ENCODE results near the gene VPS4B. TPM values are rescaled to one million over a fixed set of nuclear protein-coding genes. Genes with fewer than 3 reads are reported as not detected.
A peak's percentile ranks its signal among the peaks of the same experiment; 100 is the strongest.

VPS4B gene
- total RNA-seq, 2 donors from 2014 or later: 66.7 to 86.5 TPM

DNA sequence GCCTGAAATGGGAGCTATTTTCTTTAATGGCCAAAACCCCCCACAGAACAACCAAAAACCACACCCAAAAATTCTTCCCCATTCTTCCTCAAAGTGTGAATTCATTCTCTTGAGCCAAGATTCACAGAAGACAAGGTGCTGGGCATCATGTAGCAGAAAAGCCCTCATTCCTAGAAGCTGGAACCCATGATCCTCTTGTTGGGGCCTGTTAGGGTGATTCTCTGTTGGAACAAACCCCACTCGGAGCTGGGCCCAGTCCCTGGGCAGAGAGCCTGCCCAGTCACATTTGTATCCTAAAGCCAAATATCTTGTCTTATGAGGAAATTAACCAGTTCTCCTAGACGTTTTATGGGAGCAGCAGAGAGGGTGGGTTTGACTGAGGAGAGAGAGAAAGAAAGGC is 22.8 kb upstream of the VPS4B start:
- Mint-ChIP-seq H3K27me3 (peaks cover 0 to 3% of the 10 kb centered on the region in 2 donors), H3K4me3 (no peak overlapping the region)

DNA sequence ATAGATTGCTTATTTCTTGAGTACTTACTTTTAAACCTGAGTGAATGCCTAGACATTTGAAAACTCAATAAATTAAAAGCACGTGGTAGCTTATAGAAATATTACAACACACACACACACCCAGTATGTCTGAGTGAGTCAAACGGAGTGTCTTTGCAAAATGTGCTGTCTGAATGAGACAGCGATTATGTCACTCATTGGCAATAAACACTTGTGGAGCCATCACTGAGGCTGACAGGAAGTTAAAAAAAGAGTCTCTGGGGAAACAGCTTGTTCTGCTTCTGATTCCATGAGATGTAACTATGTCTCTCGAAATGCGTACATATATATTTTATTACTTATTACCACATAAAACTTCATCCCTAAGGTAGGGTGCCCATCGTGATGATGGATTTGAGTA is 22.3 kb upstream of the VPS4B start:
- H3K27me3 Mint-ChIP-seq: peaks cover 0 to 3% of the 10 kb centered on the region in 2 donors
- H3K4me1 Mint-ChIP-seq (ENCODE audit: low read depth in 2 of 2): no peaks in the 10 kb centered on the region
- DNase-seq (ENCODE audit: low spot score) (no peak), ATAC-seq (peak; percentile 53 to 56)
- H3K36me3 Mint-ChIP-seq: no peaks in the 10 kb centered on the region
- H3K9me3 Mint-ChIP-seq: no peaks in the 10 kb centered on the region
- no peak overlapping the region for H3K27ac Mint-ChIP-seq
- H3K4me3 Mint-ChIP-seq: no peak overlapping the region

More for the DNA sequence above, 22.8 kb upstream of the VPS4B start:
- Mint-ChIP-seq H3K9me3 (no peaks in the 10 kb centered on the region), H3K4me1 (ENCODE audit: low read depth in 2 of 2) (no peaks in the 10 kb centered on the region), H3K36me3 (no peaks in the 10 kb centered on the region), H3K27ac (no peak overlapping the region)
- ATAC-seq: no peak
- DNase-seq (ENCODE audit: low spot score): no peak

GRCh38 chr18:63443829-63444228 is 21.6 kb upstream of the VPS4B start:
- H3K4me1 Mint-ChIP-seq (ENCODE audit: low read depth in 2 of 2): peaks cover 0 to 4% of the 10 kb centered on the region in 2 donors
- DNase-seq (ENCODE audit: low spot score) (no peak), ATAC-seq (no peak)
- H3K36me3 Mint-ChIP-seq: no peaks in the 10 kb centered on the region
- H3K27me3 Mint-ChIP-seq: peaks cover 0 to 3% of the 10 kb centered on the region in 2 donors
- H3K4me3 Mint-ChIP-seq: no peak overlapping the region
- H3K27ac Mint-ChIP-seq: peak overlapping the region in 1 of 2 donors; percentile 45
- H3K9me3 Mint-ChIP-seq: no peaks in the 10 kb centered on the region

DNA sequence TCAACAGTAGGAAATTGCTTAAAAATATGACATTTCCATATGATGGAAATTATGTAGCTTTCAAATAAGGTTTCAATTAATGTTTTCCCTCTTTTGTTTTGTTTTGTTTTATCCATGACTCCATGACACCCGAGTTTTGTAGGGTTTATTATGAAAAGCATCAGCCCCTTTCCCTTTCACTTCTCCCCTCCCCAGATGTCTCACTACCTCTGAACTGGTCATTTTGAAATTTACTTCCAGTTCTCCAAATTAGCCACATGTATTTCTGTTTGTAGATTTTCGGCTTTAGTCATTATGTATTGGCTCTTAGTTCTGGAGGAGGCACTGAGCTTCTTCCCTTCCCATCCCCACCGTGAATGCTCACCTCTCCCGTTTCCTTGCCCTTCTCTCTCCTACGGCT is 18.6 kb upstream of the VPS4B start:
- H3K36me3 Mint-ChIP-seq: no peaks in the 10 kb centered on the region
- H3K27me3 Mint-ChIP-seq: peaks cover 6 to 7% of the 10 kb centered on the region in 2 donors
- H3K9me3 Mint-ChIP-seq: no peaks in the 10 kb centered on the region
- H3K27ac Mint-ChIP-seq: no peak overlapping the region
- DNase-seq (ENCODE audit: low spot score): no peak
- no peak for ATAC-seq
- no peak overlapping the region for H3K4me3 Mint-ChIP-seq
- H3K4me1 Mint-ChIP-seq (ENCODE audit: low read depth in 2 of 2): peaks cover 0 to 4% of the 10 kb centered on the region in 2 donors

DNA sequence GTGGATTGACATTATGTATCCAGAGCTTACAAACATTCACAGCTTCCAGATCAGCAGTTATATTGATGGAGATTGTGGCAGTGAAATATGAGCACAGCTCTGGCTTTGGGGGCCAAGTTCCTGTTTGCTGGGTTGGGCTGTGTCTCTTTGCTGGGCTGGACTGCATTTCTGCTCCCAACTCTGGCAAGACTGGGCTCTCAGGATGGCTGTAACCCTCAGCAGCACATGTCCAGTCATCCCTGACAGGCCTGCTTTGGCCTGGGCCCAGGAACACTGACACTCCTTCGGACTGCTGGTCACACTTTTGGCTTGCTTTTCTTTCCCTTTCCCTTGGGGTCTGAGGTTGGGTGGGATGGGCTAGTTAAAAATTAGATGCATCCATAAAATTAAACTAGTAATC is 17.9 kb upstream of the VPS4B start:
- Mint-ChIP-seq H3K27ac (no peak overlapping the region), H3K4me3 (no peak overlapping the region), H3K36me3 (no peaks in the 10 kb centered on the region), H3K4me1 (ENCODE audit: low read depth in 2 of 2) (peaks cover 0 to 4% of the 10 kb centered on the region in 2 donors), H3K27me3 (peaks cover 6 to 7% of the 10 kb centered on the region in 2 donors), H3K9me3 (no peaks in the 10 kb centered on the region)
- no peak for ATAC-seq
- no peak for DNase-seq (ENCODE audit: low spot score)

GRCh38 chr18:63439334-63439733 is 17.1 kb upstream of the VPS4B start:
- DNase-seq (ENCODE audit: low spot score) (no peak), ATAC-seq (no peak)
- Mint-ChIP-seq H3K4me3 (no peak overlapping the region), H3K36me3 (no peaks in the 10 kb centered on the region), H3K4me1 (ENCODE audit: low read depth in 2 of 2) (peaks cover 0 to 4% of the 10 kb centered on the region in 2 donors), H3K27ac (no peak overlapping the region), H3K27me3 (peaks cover 6 to 7% of the 10 kb centered on the region in 2 donors), H3K9me3 (no peaks in the 10 kb centered on the region)

DNA sequence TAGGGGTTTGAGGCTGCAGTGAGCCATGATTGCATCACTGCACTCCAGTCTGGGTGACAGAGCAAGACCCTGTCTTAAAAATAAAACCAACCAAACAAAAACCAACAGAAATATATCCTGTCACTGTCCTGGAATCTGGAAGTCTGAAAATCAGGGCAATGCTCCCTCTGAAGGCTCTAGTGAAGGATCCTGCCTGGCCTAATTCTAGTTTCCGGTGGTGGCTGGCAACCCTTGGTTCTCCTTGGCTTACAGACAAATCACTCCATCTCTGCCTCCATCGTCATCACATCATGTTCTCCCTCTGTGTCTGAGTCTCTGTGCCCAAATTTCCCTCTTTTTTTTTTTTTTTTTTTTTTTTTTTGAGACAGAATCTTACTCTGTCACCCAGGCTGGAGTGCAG is 15.9 kb upstream of the VPS4B start:
- H3K27me3 Mint-ChIP-seq: peaks cover 7 to 13% of the 10 kb centered on the region in 2 donors
- no peaks in the 10 kb centered on the region for H3K9me3 Mint-ChIP-seq
- DNase-seq (ENCODE audit: low spot score): no peak
- H3K36me3 Mint-ChIP-seq: no peaks in the 10 kb centered on the region
- no peak overlapping the region for H3K4me3 Mint-ChIP-seq
- peaks cover 0 to 4% of the 10 kb centered on the region in 2 donors for H3K4me1 Mint-ChIP-seq (ENCODE audit: low read depth in 2 of 2)
- no peak overlapping the region for H3K27ac Mint-ChIP-seq
- ATAC-seq: no peak

DNA sequence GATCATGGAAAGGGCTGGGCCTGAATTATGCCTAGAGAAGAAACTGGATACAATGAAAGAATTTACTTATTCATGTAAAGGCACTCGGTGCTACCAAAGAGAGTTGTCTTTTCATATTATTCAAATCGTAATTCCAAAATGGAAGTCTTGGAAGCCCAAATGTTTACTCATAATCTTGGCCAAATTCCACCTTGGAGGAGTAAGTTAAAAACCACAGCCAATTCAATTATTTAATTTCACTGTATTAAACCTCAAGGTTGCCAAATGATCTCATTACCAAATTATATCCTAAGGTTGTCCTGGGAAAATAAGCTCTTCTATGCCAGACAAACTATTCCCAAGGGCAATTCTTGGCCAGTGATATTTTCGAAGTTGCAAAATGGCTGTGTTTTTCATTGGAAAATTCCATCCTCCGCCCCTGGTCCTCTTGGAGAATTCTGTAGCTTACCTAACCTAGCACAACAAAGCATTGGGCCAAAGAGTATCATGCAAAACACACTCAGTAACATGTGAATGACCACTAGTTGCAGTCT is 11.1 kb upstream of the VPS4B start:
- Mint-ChIP-seq H3K27ac (no peak overlapping the region), H3K4me3 (no peak overlapping the region), H3K9me3 (no peaks in the 10 kb centered on the region), H3K27me3 (peaks cover 18 to 45% of the 10 kb centered on the region in 2 donors), H3K4me1 (ENCODE audit: low read depth in 2 of 2) (no peaks in the 10 kb centered on the region), H3K36me3 (no peaks in the 10 kb centered on the region)
- ATAC-seq (no peak), DNase-seq (ENCODE audit: low spot score) (no peak)

GRCh38 chr18:63431180-63431579 is 8.9 kb upstream of the VPS4B start:
- ATAC-seq (no peak), DNase-seq (ENCODE audit: low spot score) (no peak)
- Mint-ChIP-seq H3K9me3 (no peaks in the 10 kb centered on the region), H3K4me1 (ENCODE audit: low read depth in 2 of 2) (no peaks in the 10 kb centered on the region), H3K27ac (no peak overlapping the region), H3K4me3 (no peak overlapping the region), H3K27me3 (peaks cover 18 to 41% of the 10 kb centered on the region in 2 donors), H3K36me3 (no peaks in the 10 kb centered on the region)

- H3K36me3 Mint-ChIP-seq: no peaks in the 10 kb centered on the region
- H3K27me3 Mint-ChIP-seq: peaks cover 20 to 39% of the 10 kb centered on the region in 2 donors
- no peak overlapping the region for H3K27ac Mint-ChIP-seq
- H3K4me1 Mint-ChIP-seq (ENCODE audit: low read depth in 2 of 2): no peaks in the 10 kb centered on the region
- no peak for DNase-seq (ENCODE audit: low spot score)
- H3K9me3 Mint-ChIP-seq: no peaks in the 10 kb centered on the region
- no peak overlapping the region for H3K4me3 Mint-ChIP-seq
- no peak for ATAC-seq
These were observed 8.2 kb upstream of the VPS4B start for GRCh38 chr18:63430526-63430925.

DNA sequence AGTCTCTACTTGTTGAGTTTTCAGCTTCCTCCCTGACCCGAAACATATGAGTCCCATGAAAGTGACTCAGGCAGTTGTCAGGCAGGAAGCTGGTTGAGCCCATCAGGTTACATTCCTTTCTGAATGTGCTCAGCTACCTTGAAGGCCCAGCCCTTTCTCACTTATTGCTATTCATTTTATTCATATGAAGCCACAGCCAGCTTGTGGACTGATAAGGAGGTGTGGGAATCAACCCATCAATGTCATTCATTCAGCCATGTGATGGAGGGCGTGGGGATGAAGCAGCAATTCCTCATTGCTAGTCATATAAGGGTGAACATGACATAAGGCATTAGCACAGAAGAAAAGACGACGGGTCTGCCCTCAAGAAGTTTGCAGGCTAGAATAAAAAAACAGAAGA is 5.3 kb upstream of the VPS4B start:
- no peak overlapping the region for H3K27ac Mint-ChIP-seq
- peaks cover 3% of the 10 kb centered on the region for H3K9me3 Mint-ChIP-seq
- ATAC-seq (no peak), DNase-seq (ENCODE audit: low spot score) (no peak)
- peaks cover 12 to 15% of the 10 kb centered on the region in 2 donors for H3K4me1 Mint-ChIP-seq (ENCODE audit: low read depth in 2 of 2)
- peaks cover 17 to 27% of the 10 kb centered on the region in 2 donors for H3K27me3 Mint-ChIP-seq
- H3K36me3 Mint-ChIP-seq: no peaks in the 10 kb centered on the region
- H3K4me3 Mint-ChIP-seq: no peak overlapping the region

GRCh38 chr18:63422864-63423304 is 608 bp upstream of the VPS4B start:
- peaks cover 16 to 29% of the 10 kb centered on the region in 2 donors for H3K4me1 Mint-ChIP-seq (ENCODE audit: low read depth in 2 of 2)
- H3K27ac Mint-ChIP-seq: peak overlapping the region; percentile 88 to 95
- H3K9me3 Mint-ChIP-seq: peaks cover 3% of the 10 kb centered on the region
- H3K27me3 Mint-ChIP-seq: peaks cover 0 to 6% of the 10 kb centered on the region in 2 donors
- DNase-seq (ENCODE audit: low spot score) (no peak), ATAC-seq (peak; percentile 57 to 62)
- no peaks in the 10 kb centered on the region for H3K36me3 Mint-ChIP-seq
- H3K4me3 Mint-ChIP-seq: peak overlapping the region; percentile 85

- Mint-ChIP-seq H3K4me3 (peak overlapping the region; percentile 85), H3K36me3 (no peaks in the 10 kb centered on the region), H3K9me3 (peaks cover 3% of the 10 kb centered on the region), H3K27ac (peak overlapping the region; percentile 88 to 95), H3K27me3 (peaks cover 0 to 4% of the 10 kb centered on the region in 2 donors), H3K4me1 (ENCODE audit: low read depth in 2 of 2) (peaks cover 16 to 29% of the 10 kb centered on the region in 2 donors)
- no peak for DNase-seq (ENCODE audit: low spot score)
- ATAC-seq: no peak
These were observed 762 bp downstream of the VPS4B start for GRCh38 chr18:63421514-63421913.

- no peak overlapping the region for H3K27ac Mint-ChIP-seq
- no peaks in the 10 kb centered on the region for H3K27me3 Mint-ChIP-seq
- no peak for DNase-seq (ENCODE audit: low spot score)
- H3K9me3 Mint-ChIP-seq: no peaks in the 10 kb centered on the region
- no peak for ATAC-seq
- H3K4me3 Mint-ChIP-seq: no peak overlapping the region
- H3K4me1 Mint-ChIP-seq (ENCODE audit: low read depth in 2 of 2): peaks cover 23 to 27% of the 10 kb centered on the region in 2 donors
- H3K36me3 Mint-ChIP-seq: peaks cover 11% of the 10 kb centered on the region
These were observed 9.3 kb downstream of the VPS4B start for GRCh38 chr18:63412953-63413352.

GRCh38 chr18:63410792-63411191 is 11.5 kb downstream of the VPS4B start:
- ATAC-seq (peak in 1 of 2 donors; percentile 76), DNase-seq (ENCODE audit: low spot score) (no peak)
- H3K4me1 Mint-ChIP-seq (ENCODE audit: low read depth in 2 of 2): peaks cover 27 to 37% of the 10 kb centered on the region in 2 donors
- peaks cover 17% of the 10 kb centered on the region for H3K36me3 Mint-ChIP-seq
- H3K27me3 Mint-ChIP-seq: no peaks in the 10 kb centered on the region
- H3K9me3 Mint-ChIP-seq: no peaks in the 10 kb centered on the region
- no peak overlapping the region for H3K4me3 Mint-ChIP-seq
- H3K27ac Mint-ChIP-seq: peak overlapping the region in 1 of 2 donors; percentile 50
